ENCODE data around the gene INTS11.

Gene INTS11

GRCh38 chr1:1267488-1268283 is 56.8 kb downstream of the INTS11 start:
- Histone ChIP-seq H3K27ac (no peak overlapping the region), H3K27me3 (replicated peaks) (no peaks in the 10 kb centered on the region), H3K36me3 (replicated peaks) (peaks cover 31% of the 10 kb centered on the region), H3K4me3 (ENCODE audit: low read depth, low read length) (no peak overlapping the region)
- TF ChIP-seq, protein P1, sequence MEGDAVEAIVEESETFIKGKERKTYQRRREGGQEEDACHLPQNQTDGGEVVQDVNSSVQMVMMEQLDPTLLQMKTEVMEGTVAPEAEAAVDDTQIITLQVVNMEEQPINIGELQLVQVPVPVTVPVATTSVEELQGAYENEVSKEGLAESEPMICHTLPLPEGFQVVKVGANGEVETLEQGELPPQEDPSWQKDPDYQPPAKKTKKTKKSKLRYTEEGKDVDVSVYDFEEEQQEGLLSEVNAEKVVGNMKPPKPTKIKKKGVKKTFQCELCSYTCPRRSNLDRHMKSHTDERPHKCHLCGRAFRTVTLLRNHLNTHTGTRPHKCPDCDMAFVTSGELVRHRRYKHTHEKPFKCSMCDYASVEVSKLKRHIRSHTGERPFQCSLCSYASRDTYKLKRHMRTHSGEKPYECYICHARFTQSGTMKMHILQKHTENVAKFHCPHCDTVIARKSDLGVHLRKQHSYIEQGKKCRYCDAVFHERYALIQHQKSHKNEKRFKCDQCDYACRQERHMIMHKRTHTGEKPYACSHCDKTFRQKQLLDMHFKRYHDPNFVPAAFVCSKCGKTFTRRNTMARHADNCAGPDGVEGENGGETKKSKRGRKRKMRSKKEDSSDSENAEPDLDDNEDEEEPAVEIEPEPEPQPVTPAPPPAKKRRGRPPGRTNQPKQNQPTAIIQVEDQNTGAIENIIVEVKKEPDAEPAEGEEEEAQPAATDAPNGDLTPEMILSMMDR (IDR thresholded peaks at IDR 0.05; ENCODE audit: low read depth, low read length, missing control alignments) = no peak
- in situ Hi-C loops (cut with HindIII; ENCODE audit: low pct_ligation_motif_present, low sequenced_read_pairs) = no loop called here
- no peak for DNase-seq

DNA sequence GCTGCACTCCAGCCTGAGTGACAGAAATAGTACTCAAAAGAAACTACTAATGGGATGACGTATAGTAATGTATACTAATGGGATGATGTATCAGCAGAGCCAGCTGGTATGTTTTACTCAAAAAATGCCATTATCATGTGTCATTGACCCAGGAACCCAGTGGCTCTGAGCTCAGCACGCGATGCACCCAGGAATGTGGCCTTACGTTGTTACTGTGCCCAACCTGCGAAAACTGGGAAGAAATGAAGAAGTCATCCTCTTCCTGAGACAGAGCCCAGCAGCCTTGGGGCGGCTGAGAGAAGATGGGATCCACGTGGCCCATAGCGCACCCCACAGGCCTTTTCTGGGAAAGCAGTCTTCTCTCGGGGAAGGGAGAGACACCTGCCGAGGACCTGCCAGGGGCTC is 59.6 kb downstream of the INTS11 start:
- H3K27me3 ChIP-seq (replicated peaks) = no peaks in the 10 kb centered on the region
- DNase-seq = peak; percentile 98
- TF ChIP-seq, protein P1 (IDR thresholded peaks at IDR 0.05; ENCODE audit: low read depth, low read length, missing control alignments) = peak; percentile 82
- H3K27ac ChIP-seq = peak overlapping the region; percentile 85
- no peak overlapping the region for H3K4me3 ChIP-seq (ENCODE audit: low read depth, low read length)
- peaks cover 43% of the 10 kb centered on the region for H3K36me3 ChIP-seq (replicated peaks)
- in situ Hi-C loops (cut with HindIII; ENCODE audit: low pct_ligation_motif_present, low sequenced_read_pairs) = no loop called here

DNA sequence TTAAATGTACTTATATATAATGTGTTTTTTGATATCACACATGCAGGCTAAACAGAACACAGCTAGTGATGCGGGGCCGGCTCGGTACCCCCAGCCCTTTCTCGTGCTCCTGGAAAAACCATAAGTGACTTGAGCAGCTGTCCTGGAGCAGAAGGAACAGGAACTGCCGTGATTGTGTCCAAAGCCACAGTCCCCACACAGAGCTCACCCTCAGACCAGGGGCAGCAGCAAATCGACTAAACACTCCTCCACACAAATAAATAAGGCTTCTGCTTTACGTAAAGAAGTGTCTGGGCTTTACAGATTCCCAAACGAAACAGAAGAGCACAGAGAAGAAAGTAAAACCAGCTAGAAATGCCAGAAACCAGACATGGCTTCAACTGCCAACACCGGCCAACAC is 60.4 kb downstream of the INTS11 start:
- TF ChIP-seq, protein P1 (IDR thresholded peaks at IDR 0.05; ENCODE audit: low read depth, low read length, missing control alignments) = no peak
- peak overlapping the region; percentile 85 for H3K27ac ChIP-seq
- no peak overlapping the region for H3K4me3 ChIP-seq (ENCODE audit: low read depth, low read length)
- DNase-seq = no peak
- H3K27me3 ChIP-seq (replicated peaks) = no peaks in the 10 kb centered on the region
- peaks cover 50% of the 10 kb centered on the region for H3K36me3 ChIP-seq (replicated peaks)
- in situ Hi-C loops (cut with HindIII; ENCODE audit: low pct_ligation_motif_present, low sequenced_read_pairs) = no loop called here

DNA sequence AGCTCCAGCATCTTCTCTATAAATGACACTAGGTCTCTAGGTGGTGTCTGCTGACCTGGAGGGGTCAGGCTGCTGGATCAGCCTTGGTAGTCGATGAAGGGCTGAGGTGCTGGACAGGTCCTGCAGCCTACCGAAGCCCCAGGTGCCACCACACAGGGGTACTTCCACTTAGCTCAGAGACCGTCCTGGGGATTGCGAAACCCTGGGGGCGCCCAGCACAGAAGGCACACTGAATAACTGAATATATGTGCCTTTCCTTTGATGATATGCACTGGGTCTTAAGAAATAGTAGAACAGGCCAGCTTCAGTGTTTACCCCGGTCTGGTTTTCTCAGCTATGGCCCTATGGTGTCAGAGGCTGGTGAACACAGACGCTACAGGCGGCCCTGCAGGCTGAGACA is 61.7 kb downstream of the INTS11 start:
- in situ Hi-C loops (cut with HindIII; ENCODE audit: low pct_ligation_motif_present, low sequenced_read_pairs) = no loop called here
- Histone ChIP-seq H3K27me3 (replicated peaks) (no peaks in the 10 kb centered on the region), H3K27ac (no peak overlapping the region), H3K36me3 (replicated peaks) (peaks cover 49% of the 10 kb centered on the region), H3K4me3 (ENCODE audit: low read depth, low read length) (no peak overlapping the region)
- TF ChIP-seq, protein P1 (IDR thresholded peaks at IDR 0.05; ENCODE audit: low read depth, low read length, missing control alignments) = no peak
- DNase-seq = no peak

GRCh38 chr1:1262071-1262470 is 62.4 kb downstream of the INTS11 start:
- no peak overlapping the region for H3K4me3 ChIP-seq (ENCODE audit: low read depth, low read length)
- H3K27ac ChIP-seq = no peak overlapping the region
- no peak for DNase-seq
- no peaks in the 10 kb centered on the region for H3K27me3 ChIP-seq (replicated peaks)
- TF ChIP-seq, protein P1 (IDR thresholded peaks at IDR 0.05; ENCODE audit: low read depth, low read length, missing control alignments) = no peak
- in situ Hi-C loops (cut with HindIII; ENCODE audit: low pct_ligation_motif_present, low sequenced_read_pairs) = no loop called here
- H3K36me3 ChIP-seq (replicated peaks) = peaks cover 42% of the 10 kb centered on the region
